Hepatic stellate cell (primary cell): ENCODE measurements around the gene KRT6C.
"Not testable (repeated sequence)": the region's sequence is repeated elsewhere in the genome, so short reads cannot be mapped to it uniquely, and the experiment has no call there.

ENCODE experiments used
- DNase-seq: peaks from one replicate; pipeline ENCODE4 v3.0.0; 2011; ENCODE audit warnings: low spot score

The KRT6C gene

DNA sequence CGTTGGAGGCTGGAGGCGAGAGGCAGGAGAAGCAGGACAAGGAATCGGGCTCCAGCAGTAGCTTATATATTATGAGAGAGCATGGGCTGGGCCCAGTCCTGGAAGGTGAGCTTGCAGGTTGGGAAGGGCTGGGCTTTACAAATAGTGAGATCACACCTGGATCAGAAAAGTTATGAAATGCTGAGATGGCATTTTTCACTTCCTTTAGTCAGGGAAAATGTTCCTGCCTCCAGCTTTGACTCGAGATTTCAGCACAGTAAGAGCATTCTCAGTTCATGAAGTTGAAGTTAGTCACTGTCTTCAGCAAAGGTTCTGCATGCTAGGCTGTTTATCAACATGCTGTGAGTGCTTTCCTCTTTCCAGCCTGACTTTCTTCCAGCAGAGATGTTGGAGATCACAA, at the start of gene KRT6C:
KRT6C (minus strand) TSS at position 38 of the 400 bp plus-strand sequence. CDS start 68 bp downstream, outside the sequence.
- DNase-seq = no peak

DNA sequence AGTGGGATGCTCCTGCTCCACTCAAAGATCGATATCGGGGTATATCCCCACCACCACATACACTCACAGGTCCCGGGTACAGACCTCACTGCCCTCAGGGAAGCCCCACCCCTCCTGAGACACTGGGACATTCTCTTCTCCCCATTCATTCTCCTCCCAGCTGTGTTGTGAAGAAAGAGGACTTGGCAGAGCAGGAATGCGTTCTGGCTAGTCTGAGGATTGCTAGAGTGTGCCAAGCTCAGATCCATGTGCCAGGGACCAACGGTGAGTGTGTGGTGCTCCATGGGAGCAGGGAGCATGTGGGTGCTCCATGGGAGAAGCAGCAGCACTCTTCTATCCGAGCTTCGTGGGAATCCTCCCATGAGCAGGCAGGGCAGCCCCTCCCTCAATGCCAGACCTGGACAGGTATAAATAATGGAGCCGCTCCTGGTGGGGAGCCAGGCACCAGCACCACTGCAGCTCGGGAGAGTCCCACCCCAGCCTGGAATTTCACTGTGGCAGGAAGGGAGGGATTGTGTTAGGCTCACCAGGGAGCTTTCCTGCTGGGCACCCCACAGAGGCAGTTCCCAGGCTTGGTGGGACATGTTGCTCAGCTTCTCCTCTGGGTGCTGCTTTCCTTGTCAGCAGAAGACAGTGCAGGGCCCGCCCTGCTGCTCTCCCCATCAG, 48.9 kb upstream of the KRT6C start:
- no peak for DNase-seq

DNA sequence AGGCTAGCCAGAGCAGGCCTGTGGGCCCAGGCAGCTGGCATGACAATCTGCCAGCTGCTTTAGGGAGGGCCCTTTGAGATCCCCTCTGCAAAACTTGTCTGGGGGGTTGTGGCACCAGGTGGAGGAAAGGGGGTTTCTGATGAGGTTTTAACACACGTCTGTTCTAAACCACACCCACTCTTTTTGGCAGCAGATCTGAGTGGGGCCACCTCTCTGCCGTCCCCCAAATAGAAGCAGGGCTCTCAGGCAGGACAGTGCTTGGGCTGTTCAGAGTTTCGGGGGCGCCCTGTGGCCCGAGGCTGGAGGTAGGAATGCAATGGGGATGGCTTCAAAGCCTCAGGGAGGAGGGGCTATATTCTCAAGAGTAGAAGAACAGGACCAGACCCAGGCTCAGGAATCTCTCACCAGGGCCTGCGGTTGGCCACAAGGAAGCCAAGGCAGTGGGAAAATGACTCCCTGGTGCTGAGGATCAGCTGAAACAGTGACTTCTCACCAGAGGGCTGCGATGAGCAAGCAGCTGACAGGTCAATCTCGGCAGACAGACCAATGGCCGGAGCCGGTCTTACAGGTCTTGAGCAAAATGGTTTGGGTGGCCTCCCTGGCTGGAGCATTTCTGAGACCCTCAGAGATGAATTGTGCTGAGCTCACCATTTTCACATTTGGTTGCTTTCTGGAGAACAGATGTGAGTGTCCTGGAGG, 48.1 kb upstream of the KRT6C start:
- DNase-seq = no peak

DNA sequence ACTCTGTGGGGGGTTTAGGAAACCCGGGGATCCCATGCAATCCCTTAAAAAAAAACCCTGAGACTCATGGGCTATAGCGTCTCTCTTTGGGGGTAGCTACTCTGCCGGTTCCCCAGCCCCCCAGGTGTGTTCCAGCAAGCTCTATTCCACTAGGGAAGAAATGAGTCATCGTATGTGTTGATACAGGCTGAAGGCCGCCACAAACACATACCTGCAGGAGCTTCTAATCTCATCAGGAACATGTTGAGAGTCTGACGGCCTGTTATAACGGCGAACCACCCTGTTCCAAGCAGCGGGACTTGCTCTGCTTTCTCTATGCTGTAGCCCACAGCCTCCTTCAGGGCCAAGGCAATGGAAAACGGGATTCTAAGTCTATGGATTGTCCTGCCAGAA, 47.6 kb upstream of the KRT6C start:
- DNase-seq = no peak

DNA sequence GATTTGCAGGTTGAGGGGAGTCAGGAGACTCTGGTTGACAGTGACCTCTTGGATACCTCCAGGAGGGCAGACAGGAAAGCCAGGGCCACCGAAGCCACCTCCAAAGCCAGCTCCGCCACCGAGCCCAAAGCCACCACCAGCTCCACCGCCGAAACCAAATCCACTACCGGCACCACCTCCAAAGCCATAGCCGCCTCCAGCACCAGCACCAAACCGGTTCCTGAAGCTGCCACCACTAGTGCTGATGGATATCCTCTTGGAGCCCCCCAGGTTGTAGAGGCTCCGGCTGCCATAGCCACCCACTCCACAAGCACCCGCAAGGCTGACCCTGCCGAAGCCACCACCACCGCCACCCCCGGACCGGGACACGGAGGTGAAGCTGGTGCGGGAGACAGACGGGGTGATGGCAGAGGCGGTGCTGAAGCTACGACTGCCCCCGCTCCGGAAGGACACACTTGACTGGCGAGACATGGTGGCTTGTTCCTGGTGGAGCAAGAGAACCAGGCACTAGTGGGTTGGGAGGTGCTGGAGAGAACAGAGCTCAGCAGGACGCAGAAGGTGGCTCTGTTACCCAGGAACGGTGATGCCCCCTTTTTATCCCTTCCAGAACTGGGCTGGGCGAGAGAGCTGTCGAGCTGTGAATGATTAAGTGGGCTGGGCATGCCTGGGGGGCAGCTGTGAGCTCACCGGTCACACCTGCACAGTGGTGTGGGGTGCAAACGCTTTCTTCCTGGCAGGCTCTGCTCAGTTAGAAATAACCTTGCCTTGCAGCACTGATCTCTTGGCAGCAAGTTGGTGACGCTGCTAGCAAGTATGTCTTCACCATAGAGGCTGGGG, 46.4 kb upstream of the KRT6C start, which contains the start of gene KRT5:
KRT5 (minus strand) TSS at position 569 of the 837 bp plus-strand sequence; CDS start at position 471, 98 bp downstream.
- DNase-seq = no peak

DNA sequence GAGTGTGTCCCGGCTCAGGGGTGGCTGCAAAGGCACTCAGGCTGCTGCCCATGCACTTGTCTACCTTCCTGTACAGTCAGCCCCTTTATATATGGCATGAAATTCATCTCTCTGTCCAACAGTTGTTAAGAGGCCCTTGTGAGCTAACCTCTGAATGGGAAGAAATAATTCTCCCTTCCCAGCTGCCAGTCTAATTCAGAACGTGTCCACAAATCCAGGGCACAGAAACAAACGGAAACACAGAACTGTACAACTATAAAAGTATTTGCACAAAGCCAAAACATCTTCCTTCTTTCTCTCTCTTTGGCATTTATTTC, 45.7 kb upstream of the KRT6C start:
- DNase-seq = no peak

DNA sequence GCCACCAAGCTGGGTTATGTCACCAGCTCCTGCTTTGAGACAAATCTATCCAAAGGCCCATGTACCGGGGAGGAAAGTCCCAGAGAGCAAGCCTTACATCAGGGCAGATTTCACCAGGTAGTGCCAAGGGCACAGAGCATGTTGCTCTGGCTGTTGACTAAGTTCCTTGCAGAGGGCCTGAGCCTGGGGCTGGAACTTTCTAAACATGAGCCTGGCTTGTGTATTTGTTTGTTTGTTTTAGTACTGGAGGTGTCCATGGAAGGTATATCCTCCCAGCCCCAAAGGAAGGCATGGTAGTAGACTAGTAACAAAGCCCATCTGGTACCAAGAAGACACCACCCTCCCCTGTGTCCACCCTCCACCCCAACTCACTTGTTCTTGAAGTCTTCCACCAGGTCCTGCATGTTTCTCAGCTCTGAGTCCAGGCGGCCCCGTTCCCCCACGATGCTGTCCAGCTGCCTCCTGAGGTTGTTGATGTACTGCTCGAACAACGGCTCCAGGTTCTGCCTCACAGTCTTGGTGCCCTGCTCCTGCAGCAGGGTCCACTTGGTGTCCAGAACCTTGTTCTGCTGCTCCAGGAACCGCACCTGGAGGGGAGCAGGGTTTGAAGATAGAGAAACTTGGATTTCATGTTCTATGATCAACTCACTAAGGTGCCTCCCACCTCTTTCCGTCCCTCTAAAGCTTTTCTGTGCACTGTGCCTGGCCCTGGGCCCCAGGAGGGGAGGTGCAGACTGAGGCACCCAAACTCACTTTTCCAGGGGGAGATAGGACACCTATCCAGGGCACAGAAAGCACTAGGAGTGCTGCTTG, 45.2 kb upstream of the KRT6C start:
- DNase-seq = no peak

DNA sequence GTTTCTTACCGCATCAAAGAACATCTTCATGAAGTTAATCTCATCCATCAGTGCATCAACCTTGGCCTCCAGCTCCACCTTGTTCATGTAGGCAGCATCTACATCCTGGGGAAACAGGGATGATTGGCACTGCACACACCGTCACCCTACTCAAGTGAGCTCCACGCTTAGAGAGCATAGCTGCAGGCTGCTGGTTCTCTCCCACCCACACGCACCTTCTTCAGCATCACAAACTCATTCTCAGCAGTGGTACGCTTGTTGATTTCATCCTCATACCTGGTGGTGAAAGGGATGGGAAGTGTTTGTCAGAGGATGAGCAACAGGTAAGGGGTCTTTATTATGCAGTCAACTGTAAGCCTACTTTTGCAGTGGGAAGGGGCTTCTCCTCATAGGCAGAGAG, 44.3 kb upstream of the KRT6C start:
- DNase-seq = no peak

DNA sequence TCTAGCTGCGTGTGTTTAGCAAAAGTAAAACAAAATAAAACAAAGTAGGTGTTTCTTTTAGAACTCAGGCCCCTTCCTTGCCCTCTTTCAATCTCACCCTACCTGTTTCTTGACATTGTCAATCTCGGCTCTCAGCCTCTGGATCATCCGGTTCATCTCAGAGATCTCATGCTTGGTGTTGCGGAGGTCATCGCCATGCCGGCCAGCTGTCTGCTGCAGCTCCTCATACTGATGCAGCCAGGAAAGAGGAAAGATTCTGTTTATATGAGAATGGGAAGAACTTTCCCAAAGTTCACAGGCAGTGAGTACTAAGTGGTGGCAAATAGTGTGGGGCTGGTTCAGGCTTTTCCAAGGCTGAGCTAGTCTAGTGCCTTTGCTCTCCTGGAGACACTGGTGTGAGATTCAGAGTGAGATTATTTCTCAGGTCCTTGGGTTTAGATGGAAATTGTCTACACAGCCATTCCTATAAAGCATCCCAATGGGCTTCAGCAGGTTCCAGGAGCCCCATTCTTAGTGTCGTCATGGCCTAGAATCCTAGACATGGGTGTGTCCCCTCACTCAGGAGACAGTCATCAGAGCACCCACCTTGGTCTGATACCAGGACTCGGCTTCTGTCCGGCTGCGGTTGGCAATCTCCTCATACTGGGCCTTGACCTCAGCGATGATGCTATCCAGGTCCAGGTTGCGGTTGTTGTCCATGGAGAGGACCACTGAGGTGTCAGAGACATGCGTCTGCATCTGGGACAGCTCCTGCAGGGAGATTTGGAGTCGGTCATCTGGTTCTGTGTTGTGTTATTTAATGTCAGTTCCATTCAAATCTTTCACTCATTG, 43.6 kb upstream of the KRT6C start:
- DNase-seq = no peak

DNA sequence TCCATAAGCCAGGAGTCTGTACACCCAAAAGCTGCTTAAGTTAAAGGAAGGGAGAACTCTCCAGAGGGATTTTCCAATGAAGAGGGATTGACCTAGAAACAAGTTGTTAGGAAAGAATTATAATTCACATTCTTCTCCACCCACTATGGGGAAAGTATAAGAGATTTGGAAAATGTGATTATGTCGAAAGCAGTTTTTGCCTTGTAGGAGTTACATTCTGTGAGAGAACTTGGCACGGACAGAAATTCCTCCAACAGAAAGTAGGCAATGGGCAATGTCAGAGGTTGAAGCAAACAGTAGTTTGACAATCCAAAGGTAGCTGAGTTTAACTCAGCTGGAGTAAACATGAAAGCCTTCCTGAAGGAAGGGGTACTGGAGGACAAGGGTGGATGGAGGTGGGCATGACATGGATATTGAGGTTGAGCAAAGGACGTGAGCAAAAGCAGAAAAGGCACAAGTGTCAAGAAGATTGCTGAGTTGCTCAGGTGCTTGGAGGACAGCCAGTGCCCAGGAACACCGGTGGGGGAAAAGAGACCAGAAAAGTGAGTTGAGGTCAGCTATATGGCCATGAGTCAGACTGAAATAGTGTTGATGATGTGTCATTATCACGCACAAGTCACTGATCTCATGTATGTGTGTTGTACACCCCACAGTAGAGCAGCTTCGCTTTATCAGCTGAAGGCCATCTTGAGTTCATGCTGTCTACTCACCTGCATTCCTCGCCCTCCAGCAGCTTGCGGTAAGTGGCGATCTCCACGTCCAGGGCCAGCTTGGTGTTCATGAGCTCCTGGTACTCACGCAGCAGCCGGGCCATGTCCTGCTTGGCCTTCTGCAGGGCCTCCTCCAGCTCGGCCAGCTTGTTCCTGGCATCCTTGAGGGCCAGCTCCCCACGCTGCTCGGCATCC, 42.6 kb upstream of the KRT6C start:
- no peak for DNase-seq

DNA sequence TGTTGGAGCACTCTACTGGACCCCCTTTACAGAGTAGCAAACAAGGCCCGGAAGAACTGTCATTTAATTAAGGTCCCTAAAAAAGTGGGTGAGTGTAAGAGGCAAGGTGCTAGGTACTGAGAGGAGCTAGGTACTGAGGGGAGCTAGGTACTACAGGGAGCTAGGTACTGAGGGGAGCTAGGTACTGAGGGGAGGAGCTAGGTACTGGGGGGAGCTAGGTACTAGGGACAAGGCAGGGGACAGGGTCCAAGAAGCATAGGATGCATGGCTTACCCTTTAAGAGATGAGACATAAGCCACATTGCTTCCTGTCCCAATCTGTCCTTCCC, 41.7 kb upstream of the KRT6C start:
- DNase-seq = no peak

DNA sequence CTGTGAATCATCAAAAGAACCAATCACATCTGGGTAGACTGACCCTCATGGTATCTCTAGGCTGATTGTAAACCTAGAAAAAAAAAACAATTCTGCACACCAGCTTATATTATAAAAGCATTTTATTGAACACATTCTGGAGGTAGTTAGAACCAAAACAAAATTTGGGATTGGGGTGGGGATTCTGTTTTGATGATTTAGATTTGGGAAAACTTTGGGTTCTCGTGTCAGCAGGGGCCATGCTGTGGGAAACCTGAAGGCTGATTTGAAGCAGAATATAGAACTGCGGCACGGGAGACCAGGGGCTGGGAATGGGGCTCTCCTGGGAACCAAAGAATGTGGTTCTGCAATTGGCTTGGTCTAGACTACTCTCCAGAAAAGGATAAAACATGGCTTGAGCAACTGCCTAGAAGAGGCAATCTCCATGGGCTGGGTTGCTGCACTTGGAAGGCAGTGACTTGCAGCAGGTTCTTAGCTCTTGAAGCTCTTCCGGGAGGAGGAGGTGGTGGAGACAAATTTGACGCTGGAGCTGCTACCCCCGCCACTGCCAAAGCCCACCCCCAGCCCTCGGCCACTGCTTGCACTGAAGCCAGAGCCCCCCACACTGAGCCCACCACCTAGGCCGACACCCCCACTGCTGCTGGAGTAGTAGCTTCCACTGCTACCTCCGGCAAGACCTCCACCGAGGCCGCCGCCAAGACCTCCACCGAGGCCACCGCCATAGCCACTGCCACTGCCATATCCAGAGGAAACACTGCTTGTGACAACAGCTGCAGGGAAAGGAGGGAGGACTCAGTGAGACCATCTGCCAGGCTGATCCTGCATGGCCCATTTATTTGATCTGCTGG, 41.1 kb upstream of the KRT6C start:
- no peak for DNase-seq

DNA sequence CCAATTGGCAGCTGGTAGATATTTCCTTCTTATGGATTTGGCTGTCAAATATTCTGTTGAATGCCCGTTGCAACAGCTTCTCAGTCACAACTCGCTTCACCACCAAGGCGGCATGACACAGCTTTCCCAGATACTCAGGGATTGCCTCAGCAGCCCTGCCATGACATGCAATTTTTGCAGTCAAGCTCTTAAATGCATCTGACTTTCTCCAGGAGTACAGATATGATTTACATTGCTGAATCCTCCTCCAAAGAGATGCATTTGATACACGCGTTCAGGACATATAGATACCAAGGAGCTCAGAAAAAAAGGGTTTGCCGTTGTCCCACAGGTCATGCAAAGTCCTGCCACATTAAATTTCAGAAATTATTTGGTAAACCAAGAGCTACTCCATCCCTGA, 40.1 kb upstream of the KRT6C start:
- DNase-seq = no peak

DNA sequence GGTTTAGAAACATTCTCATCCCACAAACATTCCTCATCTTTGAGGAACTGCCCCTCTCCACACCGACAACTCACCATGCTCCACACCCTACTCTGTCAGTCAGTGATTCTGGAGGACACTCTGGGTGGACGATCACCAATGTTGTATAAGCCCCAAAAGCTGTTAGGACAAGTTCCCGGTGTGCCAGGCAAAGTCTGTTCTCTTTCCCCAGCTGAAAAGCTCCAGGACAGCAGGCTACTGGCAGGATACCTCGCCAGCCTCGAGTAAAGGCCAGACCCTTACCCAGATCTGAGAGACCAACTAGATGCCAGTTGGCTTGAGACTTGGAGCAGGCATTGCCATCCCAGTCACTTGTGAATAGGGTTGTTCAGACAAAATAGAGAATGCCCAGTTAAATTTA, 34.6 kb upstream of the KRT6C start:
- DNase-seq = no peak

DNA sequence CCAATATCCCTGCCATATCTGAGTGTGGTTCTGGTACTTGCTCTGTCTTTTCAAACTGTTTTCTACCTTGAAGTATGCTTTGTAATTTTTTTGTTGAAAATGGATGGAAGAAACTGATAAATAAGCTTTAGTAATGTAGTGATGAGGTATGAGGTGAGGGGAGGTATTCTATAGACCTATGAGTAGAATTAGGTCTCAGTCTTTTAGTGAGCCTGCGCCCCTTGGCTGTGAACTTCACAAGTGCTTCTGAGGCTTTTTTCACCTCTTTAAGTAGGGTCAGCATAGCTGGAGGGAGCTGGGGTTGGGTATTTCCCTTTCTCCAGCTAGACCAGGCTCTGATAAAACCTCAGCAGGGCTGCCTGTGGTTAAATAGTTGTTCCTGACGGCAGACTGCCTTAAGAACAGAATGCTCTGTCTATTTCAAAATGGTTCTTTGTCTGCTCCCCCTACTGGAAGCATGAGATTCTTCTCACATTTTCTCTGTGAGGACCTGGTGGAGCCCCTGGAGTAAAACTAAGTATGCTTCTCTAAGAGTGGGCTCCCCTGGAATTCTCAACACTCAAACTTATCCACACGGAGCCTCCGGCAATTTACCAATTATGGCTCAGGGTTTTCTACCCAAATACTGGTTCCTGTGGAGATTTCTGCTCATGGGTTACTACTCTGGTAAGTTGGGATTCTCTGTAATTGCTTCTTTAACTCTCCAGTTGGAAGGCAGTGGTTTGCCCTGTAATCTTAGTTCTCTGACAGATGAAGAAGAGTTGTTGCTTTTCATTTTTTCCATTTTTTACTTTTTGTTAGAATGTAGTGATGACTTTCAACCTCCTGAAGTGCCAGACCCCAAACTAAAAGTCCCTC, 33.5 kb upstream of the KRT6C start:
- DNase-seq = peak; percentile 46

DNA sequence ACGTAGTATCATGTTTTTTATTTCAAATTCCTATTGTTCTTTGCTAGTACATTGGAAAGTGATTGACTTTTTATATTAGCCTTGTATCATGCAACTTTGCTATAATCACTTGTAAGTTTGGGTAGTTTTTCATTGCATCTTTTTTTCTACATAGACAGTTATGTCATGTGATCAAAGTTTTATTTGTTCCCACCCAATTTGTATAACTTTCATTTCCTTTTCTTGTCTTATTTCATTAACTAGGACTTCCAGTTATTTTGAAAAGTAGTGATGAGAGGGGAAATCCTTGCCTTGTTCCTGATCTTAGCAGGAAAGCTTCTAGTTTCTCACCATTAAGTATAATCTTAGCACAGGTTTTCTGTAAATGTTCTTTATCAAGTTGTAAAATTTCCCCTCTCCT, 29.3 kb upstream of the KRT6C start:
- DNase-seq = no peak

DNA sequence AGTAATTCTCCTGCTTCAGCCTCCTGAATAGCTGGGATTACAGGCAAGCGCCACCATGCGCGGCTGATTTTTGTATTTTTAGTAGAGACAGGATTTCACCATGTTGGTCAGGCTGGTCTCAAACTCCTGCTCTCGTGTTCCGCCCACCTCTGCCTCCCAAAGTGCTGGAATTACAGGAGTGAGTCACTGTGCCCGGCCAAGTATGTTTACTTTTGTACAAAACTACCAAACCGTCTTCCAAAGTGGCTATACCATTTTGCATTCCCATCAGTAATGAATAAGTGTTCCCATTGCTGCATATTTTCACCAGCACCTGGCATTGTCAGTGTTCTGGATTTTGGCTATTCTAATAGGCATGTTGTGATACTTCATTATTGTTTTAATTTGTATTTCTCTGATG, 27.9 kb upstream of the KRT6C start:
- DNase-seq = no peak

DNA sequence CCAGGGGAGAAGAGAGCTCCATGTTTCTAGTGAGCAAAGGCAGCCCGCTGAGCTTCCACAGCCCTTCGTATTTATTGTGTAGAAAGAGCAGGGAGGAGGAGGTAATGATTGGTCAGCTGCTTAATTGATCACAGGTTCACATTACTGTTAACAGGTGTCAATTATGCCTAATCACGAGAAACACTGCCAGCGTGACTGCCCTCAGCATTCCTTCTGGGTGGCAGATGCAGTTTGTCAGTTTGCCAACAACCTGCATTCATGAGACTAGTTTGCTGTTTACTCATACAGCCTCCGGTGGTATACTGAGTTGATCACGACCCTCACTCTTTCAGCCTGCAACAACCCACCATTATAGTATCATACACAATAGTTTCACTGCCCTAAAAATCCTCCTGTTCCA, 27.0 kb upstream of the KRT6C start:
- DNase-seq = not testable (repeated sequence)
